HG03060 (cell line): ENCODE results near the gene TFEB.

Source experiments
- ATAC-seq: cut with Tn5 transposase; IDR thresholded peaks from one replicate; pipeline ENCODE4 v1.9.1; 2021; ENCODE audit warnings: low read depth, moderate number of reproducible peaks; ENCODE audit not compliant: unreplicated experiment

TFEB gene

DNA sequence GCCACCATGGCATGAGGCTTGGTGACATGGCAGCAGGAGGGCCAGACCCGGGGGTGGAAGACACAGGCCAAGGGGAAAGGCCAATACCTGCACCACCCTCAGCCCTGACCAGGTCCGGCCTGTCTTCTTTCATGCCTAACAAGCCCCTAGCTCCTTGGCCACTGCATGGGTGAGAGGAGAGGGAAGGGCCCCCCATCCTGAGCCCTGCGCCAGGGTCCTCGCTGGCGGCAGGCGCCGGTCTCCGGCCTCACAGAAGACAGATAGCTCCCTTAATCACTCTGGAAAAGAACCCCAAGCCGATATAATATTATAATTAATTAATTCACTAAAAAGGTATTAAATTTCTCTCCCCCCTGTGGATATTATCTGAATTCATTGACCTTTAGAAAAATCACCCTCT is 55.7 kb downstream of the TFEB start:
- no peak for ATAC-seq

DNA sequence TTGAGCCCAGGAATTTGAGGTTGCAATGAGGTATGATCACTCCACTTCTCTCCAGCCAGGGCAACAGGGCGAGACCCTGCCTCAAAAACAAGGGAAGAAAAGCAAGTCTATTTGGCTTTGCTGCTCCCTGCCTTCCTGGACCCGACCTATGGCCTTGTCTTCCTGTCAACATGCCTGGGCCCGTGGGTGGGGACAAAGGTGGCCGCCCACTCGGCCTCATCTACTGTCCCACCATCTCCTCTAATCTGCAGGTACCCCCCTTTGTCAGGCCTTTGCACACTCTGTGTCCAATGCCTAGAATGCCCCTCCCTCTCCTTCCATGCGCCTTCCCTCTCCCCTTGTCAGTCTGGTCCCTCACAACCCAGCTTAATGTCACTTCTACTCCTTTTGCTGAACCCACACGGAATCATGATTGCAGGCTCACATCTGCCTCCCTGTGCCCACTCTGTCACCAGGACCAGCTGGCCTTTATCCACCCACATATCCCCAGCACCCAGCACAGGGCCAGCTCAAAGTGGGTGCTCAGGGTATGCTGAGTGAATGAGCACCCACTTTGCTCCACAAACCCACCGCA is 56.8 kb downstream of the TFEB start:
- no peak for ATAC-seq

DNA sequence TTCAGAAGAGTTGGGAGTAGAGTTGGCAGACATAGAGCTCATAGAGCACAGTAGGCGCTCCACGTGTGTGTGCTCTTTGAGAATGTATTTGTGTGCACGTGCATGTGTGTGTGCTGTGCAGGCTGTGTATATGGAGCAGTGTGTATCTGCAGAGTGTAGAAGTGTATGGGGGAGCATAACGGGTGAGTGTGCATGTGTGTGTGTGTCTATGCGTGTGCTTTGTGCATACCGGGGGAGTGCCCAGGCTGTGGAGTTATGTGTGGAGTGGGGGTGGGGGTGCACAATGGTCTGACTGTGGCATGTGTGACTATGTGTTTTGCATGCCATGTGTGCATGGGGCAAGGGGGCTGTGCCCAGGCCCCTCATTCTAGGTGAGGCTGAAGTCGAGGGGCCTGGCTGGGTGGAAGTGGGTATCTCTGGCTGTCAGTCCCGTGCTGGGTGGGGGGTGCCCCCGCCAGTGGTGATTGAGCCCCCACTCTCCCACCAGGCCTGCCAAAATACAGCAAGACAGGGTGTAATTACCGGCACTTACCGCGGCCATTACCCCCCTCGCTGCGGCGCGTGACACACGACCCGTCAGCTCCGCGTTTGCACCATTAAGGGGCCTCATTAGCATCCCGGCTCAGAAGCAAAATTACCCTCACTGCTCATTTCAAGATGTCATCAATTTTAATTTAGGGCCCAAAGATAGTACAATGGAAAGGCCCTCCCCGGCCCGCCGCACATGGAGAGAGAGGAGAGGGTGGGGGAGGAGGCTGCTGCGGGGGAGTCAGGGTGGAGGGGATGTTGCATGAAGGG is 58.1 kb downstream of the TFEB start:
- ATAC-seq = no peak

DNA sequence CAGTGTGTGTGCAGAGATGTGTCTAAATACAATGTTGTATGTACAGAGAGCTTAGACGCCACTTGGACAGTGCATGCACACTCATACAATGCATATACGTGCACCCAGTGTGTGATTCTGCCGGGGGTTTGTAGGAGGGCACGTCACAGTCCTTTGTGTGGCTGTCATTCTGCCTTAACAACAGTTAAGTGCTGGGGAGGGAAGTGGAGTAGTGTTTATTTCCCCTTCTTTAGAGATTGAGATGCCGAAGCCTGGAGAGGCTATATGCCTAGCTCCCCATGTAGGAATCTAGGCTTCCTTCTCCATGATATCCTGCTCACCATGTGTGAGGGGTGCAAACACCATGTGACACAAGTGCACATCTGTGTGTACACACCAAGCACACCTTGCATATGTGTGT is 59.0 kb downstream of the TFEB start:
- ATAC-seq = no peak

DNA sequence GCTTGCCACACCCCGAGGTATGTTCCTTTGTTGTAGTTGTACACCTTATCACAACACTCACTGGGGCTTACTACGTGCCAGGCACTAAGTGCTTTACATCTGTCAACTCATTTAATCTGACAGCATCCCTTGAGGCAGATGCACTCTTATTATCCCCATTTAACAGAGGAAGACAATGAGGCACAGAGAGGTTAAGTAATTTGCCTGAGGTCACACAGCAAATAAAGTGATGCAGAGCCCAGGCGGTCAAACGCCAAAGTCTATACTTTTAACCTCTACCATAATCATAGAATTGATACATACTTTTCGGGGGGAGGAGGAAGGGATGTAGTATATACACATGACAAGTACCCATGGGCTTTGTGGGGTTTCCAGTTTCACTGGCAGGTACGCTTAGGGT is 59.4 kb downstream of the TFEB start:
- no peak for ATAC-seq

DNA sequence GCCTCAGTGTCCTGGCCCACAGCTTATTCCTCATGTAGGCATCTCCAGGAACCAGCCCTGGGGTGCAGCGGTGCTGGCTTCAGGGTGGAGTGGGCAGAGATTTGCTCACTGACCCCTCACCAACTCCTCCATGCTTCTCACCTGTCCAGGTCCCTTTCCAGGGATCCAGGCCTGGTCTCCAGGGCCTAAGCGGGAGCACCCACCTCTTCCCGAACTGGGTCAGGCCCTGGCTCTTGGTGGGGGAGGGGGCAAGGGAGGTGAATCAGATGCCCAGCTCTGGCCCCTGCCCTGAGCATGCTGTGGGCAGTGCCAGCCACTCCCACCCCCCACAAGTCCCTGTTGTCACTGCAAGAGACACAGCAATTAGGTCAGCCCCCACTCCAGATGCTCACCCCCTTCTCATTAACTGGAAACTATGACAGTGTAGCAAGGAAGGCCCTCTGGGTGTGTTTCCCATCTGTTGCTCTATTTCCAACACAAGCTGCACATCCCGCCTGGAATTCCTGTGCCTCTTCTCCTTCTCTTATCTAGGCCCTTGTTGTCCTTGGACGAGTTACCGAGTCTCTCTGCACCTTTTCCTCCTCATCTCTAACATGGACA is 60.1 kb downstream of the TFEB start:
- ATAC-seq = no peak

DNA sequence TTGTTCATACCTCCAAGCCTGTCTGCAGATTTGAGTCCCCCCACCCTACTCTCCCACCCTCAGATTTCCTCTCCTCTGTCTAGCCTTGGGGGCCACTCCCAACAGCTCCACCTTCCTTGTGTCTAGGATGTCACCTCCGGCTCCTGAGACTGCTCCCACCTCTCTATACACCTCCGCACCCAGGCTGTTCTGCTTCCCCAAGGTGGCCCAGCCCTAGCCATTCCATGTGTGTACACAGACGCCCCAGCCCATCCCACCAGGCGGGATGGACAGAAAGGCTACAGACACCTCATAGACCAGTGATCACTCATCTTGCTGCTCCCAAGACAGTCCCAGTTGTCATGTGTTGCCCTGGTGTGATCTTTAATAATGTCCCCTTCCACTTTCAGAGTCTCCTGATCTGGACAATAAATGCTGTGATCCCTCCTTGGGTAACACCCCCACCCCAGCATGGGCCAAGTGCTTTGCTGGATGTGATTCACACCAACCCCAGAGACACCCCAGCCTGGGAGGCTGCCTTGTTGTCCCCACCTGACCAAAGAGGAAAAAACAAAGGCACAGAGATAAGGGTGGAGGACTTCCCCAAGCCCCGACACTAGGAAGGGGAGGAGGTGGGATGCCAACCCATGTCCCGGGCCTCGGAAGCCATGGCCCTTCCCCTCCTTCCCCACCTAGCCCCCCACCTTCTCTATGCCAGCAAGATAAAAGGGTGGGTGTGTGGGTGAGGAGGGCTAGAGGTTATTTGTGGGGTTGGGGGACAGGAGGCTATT is 61.0 kb downstream of the TFEB start:
- ATAC-seq = no peak

DNA sequence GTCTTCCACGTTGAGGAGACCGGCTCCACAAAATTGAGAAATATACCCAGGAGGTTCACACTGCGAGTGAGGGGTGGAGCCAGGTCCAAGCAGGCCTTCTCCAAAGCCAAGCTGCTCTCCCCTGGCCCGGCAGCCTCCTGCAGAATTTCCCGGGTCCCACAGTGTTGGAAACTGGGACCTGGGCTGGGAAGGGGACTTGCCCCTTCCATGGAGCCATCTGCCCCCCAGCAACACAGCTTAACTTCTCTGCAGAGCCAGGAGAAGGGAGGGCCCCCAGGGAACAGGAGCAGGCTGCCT is 61.8 kb downstream of the TFEB start:
- ATAC-seq = no peak

DNA sequence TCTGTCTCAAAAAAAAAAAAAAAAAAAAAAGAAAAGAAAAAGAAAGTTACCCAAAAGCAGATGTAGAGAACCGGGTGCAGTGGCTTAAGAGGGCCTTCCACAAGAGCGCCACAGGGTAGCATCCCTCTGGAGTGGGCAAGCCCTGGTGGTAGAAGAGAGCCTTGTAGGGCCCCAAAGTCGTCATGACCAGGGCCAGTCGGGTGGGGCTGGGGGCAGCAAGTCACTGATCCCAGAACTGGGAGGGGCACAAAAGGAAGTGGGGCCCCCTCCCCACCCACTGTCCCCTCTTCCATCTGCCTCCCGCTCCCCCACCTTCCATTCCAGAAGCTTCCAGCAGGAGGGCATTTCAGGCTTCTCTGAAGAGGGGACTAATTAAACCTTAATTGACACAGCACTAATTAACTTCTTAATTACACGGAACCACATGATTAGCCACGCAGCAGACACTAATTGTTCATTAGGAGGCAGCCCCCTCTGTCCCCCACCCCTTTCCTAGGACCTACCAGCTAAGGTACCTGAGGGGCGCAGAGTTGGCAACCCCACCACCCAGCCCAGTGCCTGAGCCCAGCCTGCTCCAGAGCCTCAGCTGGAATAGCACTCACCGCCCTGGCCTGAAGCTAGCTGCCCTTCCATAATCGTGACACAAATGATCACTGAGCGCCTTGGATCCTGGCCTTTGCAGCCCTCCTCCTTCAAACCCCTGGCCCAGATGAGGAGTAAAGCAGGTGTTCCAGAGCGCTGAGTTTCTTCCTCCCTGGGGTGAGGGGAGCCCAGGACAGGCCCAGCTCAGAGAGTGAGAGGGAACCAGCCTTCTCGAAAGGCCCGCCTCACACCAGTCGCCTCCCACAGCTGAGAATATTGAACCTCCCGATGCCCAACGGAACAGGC is 62.3 kb downstream of the TFEB start:
- ATAC-seq = no peak

DNA sequence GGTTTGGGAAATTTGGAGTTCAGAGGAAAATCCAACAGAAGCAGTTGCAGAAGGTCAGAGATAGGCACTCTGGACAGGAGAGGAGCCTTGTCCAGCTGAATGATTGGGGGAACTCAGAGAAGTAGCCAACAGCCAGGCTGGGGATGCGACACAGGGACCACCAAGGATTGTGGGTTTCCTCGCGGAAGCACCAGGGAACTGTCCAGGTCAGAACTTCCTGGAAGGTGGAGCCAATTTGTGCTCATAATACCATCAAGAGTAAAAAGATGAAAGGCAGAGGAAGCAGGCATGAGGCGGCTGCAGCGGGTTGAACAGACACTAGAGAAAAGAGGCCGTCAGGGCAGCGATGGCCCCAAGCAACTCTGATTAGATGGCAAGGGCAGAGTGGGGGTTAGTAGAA is 63.4 kb downstream of the TFEB start:
- no peak for ATAC-seq

DNA sequence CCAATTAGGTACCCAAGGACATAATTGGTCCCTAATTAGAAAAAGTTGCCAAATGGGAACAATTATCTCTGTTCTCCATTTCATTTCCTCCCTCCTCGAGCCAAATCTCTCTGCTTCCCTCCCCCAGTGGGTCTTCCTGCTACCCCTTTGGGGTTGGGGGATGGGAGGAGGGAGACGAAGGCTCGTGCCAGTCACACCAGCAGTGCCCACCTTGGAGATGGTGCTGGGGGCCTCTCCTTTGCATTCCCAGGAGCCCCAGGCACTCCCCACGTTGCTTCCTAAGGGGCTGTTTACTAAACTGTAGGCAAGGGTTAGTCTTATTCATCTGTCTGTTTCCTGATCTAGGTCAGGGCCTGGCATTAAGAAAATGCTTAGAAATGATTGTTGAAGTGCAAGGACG is 64.0 kb downstream of the TFEB start:
- no peak for ATAC-seq

DNA sequence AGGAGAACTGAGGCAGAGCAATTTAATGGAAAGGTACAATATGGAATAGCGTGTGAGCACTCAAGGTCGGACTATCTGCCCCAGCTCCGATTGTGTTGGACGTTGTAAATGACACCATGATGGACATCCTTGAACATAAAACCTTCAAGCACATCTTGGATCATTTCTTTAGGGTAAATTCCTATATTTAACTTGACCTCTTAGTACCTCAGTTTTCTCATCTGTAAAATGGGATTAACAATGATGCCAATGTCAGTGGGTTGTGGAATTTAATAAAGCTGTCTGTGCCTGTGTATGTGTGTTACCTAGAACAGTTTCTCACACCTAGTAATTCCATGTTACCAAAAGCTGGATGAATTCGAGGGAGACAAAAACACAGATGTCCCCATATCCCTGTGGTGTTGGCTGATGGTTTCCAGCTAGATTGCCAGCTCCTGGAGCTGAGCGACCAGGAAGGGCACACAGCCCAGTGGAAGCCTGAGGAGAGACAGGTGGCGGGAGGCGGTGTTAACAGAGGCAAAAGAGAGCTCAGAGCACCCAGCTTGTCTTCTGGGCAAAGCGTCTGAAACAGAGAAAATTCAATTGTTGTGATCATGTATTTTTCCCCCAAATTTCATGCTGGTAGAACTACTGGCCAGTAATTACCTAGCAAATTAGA is 64.6 kb downstream of the TFEB start:
- no peak for ATAC-seq

DNA sequence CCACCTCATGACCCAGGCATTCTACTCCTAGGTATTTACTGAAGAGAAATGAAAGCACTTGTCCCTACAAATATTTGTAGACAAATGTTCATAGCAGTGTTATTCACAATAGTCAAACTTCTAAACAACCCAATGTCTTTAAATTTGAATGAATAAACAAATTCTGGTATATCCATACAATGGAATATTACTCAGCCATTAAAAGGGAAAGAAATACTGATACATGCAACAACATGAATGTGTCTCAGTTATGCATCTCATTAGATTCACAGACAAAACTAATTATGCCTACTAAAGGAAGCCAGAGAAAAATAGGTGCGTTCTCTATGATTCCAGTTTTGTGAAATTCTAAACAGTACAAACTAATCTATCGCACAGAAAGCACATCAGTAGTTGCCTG is 66.4 kb downstream of the TFEB start:
- no peak for ATAC-seq

DNA sequence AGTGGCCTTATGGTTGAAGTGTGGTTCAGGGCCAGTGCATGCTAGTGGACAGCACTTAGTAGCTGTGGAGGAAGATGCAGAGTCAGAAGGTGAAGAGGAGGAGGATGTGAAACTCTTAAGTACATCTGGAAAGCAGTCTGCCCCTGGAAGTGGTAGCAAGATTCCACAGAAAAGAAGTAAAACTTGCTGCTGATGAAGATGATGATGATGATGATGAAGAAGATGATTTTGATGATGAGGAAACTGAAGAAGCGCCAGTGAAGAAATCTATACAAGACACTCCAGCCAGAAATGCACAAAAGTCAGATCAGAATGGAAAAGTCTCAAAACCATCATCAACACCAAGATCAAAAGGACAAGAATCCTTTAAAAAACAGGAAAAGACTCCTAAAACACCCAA is 68.2 kb downstream of the TFEB start:
- ATAC-seq = no peak

DNA sequence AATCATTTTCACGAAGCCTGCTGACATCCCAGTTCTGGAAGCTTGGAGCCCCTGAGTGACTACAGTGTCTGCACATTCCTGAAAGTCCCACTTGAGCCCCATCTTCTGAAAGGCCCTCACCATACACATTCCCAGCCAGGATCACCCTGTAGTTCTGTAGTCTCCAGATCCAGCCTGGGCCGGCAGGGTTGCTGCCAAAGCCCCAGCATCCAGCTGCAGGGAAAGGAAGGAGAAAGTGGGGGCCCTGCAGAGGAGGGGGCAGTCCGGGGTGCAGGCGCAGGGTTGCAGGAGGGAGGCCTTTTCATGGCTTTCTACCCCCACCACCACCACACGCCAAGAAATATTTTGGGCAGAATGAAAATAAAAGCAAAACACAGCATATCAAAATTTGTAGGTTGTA is 71.1 kb downstream of the TFEB start:
- no peak for ATAC-seq

DNA sequence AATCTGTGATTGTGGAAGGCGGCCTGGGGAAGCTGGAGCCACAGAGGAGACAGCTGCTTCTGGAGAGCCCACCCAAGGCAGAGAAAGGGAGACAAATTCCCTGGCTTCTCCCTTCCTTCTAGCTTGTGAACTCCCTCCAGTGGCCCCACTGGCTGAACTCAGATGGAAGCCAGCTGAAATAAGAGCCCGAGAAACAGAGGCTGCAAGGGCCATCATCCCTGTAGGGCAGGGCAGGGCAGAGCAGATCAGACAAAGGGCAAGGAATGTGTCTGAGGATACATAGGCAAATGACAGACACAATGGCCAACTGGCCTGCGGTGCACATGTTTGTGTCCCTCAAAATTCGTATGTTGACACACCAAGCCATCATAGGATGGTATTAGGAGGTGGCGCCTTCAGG is 71.8 kb downstream of the TFEB start:
- no peak for ATAC-seq

DNA sequence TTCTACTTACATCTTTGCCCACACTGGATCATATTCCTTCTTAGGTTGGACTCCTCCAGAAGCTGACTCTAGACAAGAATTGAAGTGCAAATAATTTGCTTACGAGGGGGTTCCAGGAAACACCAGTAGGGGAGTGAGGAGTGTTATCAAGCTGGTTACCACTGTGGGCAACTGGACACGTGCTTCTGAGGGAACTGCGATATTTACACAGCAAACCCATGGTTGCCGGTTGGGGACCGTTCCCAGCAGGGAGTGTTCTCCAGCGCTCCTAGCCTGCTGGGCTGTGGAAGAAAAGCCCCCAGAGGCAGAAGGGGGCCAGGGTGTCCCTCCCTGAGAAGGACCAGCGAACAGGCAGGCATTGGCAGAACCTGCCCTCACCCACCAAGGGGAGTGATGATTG is 75.5 kb downstream of the TFEB start:
- no peak for ATAC-seq

DNA sequence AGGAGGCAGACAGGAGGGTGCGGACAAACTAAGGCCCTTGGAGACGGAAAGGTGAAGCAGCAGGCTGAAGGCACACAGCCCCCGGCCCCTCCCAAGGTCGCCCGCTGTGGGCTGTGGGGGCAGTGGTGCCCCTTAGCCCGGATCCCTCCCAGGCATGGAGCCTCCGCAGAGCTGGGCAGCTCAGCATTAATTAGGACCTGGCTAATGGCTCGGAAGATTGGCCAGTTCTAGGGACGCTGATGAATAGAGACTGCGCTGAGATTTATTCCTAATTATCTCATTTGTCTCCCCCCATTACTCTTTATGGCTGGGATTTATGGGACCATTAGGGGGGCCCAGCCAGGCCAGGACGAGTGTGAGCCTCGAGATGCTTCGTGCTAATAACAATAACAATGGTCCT is 76.8 kb downstream of the TFEB start:
- ATAC-seq = no peak

DNA sequence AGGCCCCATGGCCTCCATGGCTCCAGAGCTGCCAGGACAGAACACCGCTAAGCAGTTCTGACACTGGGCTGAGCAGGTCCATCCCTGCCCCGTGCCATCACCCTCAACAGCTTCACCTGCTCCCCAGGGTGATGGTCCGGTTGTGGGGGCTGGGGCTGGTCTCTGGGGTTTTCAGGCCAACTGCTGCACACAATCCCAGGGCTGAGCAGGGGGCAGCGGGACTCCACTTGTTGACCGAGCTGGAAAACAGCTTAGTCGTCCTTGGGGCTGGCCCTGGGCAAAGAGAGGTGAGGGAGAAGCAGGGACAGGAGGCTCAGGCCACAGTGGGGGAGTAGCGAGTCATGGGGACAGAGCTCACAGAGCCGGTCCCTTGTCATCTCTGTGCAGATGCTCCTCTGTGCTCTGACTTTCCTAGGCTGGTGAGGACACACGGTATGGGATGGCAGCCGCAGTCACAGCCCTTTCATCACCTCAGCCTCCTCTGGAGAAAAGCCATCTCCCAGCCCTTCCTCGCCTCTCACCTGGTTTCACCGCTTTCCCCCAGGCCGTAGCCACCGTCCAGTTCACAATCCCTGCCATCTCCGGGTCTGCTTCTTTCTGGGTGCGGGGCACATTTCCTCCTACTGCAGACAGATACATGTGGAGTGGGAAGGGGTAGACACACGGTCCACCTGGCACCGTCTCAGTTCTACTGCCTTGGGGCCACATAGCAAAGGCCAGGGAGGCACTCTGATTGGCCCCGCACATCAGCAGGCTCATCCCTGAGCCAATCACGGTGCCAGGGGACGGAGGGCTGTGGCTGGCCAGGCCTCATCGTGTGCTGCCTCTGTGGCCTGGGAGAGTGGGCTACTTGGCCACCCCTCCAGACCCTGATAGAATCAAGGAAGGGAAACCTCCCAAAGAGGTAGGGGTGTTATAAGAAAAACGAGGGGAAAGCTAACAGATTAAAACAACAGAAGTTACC is 78.0 kb downstream of the TFEB start:
- no peak for ATAC-seq
